ENCODE results near the gene EFCAB6.

EFCAB6 gene

GRCh38 chr22:43743929-43744643 is 68.0 kb downstream of the EFCAB6 start:
- DNase-seq, result no peak

GRCh38 chr22:43743131-43743530 is 69.0 kb downstream of the EFCAB6 start:
- DNase-seq, result peak; percentile 11

GRCh38 chr22:43742154-43742950 is 69.8 kb downstream of the EFCAB6 start:
- no peak for DNase-seq

GRCh38 chr22:43740587-43741270 is 71.4 kb downstream of the EFCAB6 start:
- DNase-seq, result no peak

GRCh38 chr22:43739851-43740379 is 72.2 kb downstream of the EFCAB6 start:
- no peak for DNase-seq

- no peak for DNase-seq
Measured at GRCh38 chr22:43737150-43737828, 74.8 kb downstream of the EFCAB6 start.

GRCh38 chr22:43736651-43737050 is 75.5 kb downstream of the EFCAB6 start:
- no peak for DNase-seq

- DNase-seq, result peak; percentile 8
Measured at GRCh38 chr22:43734370-43735150, 77.5 kb downstream of the EFCAB6 start.

GRCh38 chr22:43733138-43733537 is 79.0 kb downstream of the EFCAB6 start:
- DNase-seq, result no peak

- DNase-seq, result no peak
Measured at GRCh38 chr22:43731988-43732387, 80.1 kb downstream of the EFCAB6 start.

- DNase-seq, result no peak
Measured at GRCh38 chr22:43726964-43727543, 85.1 kb downstream of the EFCAB6 start.

GRCh38 chr22:43726322-43726721 is 85.8 kb downstream of the EFCAB6 start:
- DNase-seq, result peak; percentile 11

- DNase-seq, result no peak
Measured at GRCh38 chr22:43723816-43724215, 88.3 kb downstream of the EFCAB6 start.

- DNase-seq, result no peak
Measured at GRCh38 chr22:43722444-43722843, 89.7 kb downstream of the EFCAB6 start.

GRCh38 chr22:43720716-43721115 is 91.4 kb downstream of the EFCAB6 start:
- no peak for DNase-seq

GRCh38 chr22:43714104-43714503 is 98.0 kb downstream of the EFCAB6 start:
- no peak for DNase-seq

- DNase-seq, result no peak
Measured at GRCh38 chr22:43711681-43712080, 100.4 kb downstream of the EFCAB6 start.

GRCh38 chr22:43707648-43708047 is 104.5 kb downstream of the EFCAB6 start:
- DNase-seq, result peak; percentile 6

GRCh38 chr22:43706571-43707328 is 105.4 kb downstream of the EFCAB6 start:
- DNase-seq, result no peak

- peak; percentile 18 for DNase-seq
Measured at GRCh38 chr22:43706151-43706550, 106.0 kb downstream of the EFCAB6 start.

- no peak for DNase-seq
Measured at GRCh38 chr22:43704051-43704450, 108.1 kb downstream of the EFCAB6 start.

All from NCI-H69 (cell line).